Measurements from ENCODE around the gene GOLGA6L10.
"Not testable (repeated sequence)": the region's sequence is repeated elsewhere in the genome, so short reads cannot be mapped to it uniquely, and the experiment has no call there.

GOLGA6L10 gene

GRCh38 chr15:82312586-82313349 is 36.5 kb downstream of the GOLGA6L10 start:
- Histone ChIP-seq H3K4me1 (ENCODE audit: insufficient read depth, low read length) (no peaks in the 10 kb centered on the region), H3K9ac (ENCODE audit: low read depth, low read length) (no peak overlapping the region), H3K4me3 (ENCODE audit: low read depth in 1 of 2, low read length in 2 of 2) (no peak overlapping the region), H3K9me3 (ENCODE audit: insufficient read depth, low read length, severe bottlenecking) (no peaks in the 10 kb centered on the region), H3K4me2 (ENCODE audit: insufficient read depth, low read length) (no peak overlapping the region), H3K27me3 (ENCODE audit: insufficient read depth, low read length, poor library complexity) (no peaks in the 10 kb centered on the region), H3K36me3 (ENCODE audit: insufficient read depth, low read length) (no peaks in the 10 kb centered on the region), H3K79me2 (ENCODE audit: insufficient read depth, low read length) (no peaks in the 10 kb centered on the region), H3K27ac (ENCODE audit: low read length) (no peak overlapping the region), H4K20me1 (ENCODE audit: insufficient read depth, low read length) (no peaks in the 10 kb centered on the region), H2AFZ (ENCODE audit: low read depth, low read length) (no peak overlapping the region)
- ATAC-seq (ENCODE audit: insufficient read depth, low read depth) (no peak), DNase-seq (no peak)
- TF ChIP-seq CTCF (IDR thresholded peaks at IDR 0.05; ENCODE audit: borderline replicate concordance, extremely low read depth, low read length, poor library complexity, severe bottlenecking) (no peak), EZH2 (IDR thresholded peaks at IDR 0.05; ENCODE audit: borderline replicate concordance, low read depth, low read length, severe bottlenecking) (no peak)

- H3K36me3 ChIP-seq (ENCODE audit: insufficient read depth, low read length); H3K4me3 ChIP-seq (ENCODE audit: low read depth in 1 of 2, low read length in 2 of 2); H3K9me3 ChIP-seq (ENCODE audit: insufficient read depth, low read length, severe bottlenecking); H3K27me3 ChIP-seq (ENCODE audit: insufficient read depth, low read length, poor library complexity); H3K27ac ChIP-seq (ENCODE audit: low read length); H3K4me1 ChIP-seq (ENCODE audit: insufficient read depth, low read length); H3K4me2 ChIP-seq (ENCODE audit: insufficient read depth, low read length); H2AFZ ChIP-seq (ENCODE audit: low read depth, low read length); H3K9ac ChIP-seq (ENCODE audit: low read depth, low read length); DNase-seq; ATAC-seq (ENCODE audit: insufficient read depth, low read depth); H4K20me1 ChIP-seq (ENCODE audit: insufficient read depth, low read length); H3K79me2 ChIP-seq (ENCODE audit: insufficient read depth, low read length): not testable (repeated sequence)
Observed at GRCh38 chr15:82311321-82311720, 38.0 kb downstream of the GOLGA6L10 start.

GRCh38 chr15:82309802-82310201 is 39.5 kb downstream of the GOLGA6L10 start:
- Histone ChIP-seq H3K4me2 (ENCODE audit: insufficient read depth, low read length) (no peak overlapping the region), H3K4me3 (ENCODE audit: low read depth in 1 of 2, low read length in 2 of 2) (no peak overlapping the region), H3K4me1 (ENCODE audit: insufficient read depth, low read length) (no peaks in the 10 kb centered on the region), H3K9ac (ENCODE audit: low read depth, low read length) (no peak overlapping the region), H2AFZ (ENCODE audit: low read depth, low read length) (no peak overlapping the region), H3K27me3 (ENCODE audit: insufficient read depth, low read length, poor library complexity) (no peaks in the 10 kb centered on the region), H3K9me3 (ENCODE audit: insufficient read depth, low read length, severe bottlenecking) (no peaks in the 10 kb centered on the region), H3K27ac (ENCODE audit: low read length) (no peak overlapping the region), H4K20me1 (ENCODE audit: insufficient read depth, low read length) (no peaks in the 10 kb centered on the region), H3K36me3 (ENCODE audit: insufficient read depth, low read length) (no peaks in the 10 kb centered on the region), H3K79me2 (ENCODE audit: insufficient read depth, low read length) (no peaks in the 10 kb centered on the region)
- no peak for DNase-seq
- TF ChIP-seq EZH2 (IDR thresholded peaks at IDR 0.05; ENCODE audit: borderline replicate concordance, low read depth, low read length, severe bottlenecking) (no peak), CTCF (IDR thresholded peaks at IDR 0.05; ENCODE audit: borderline replicate concordance, extremely low read depth, low read length, poor library complexity, severe bottlenecking) (no peak)
- no peak for ATAC-seq (ENCODE audit: insufficient read depth, low read depth)

GRCh38 chr15:82307714-82308081 is 41.6 kb downstream of the GOLGA6L10 start:
- Histone ChIP-seq H3K36me3 (ENCODE audit: insufficient read depth, low read length) (no peaks in the 10 kb centered on the region), H3K4me1 (ENCODE audit: insufficient read depth, low read length) (no peaks in the 10 kb centered on the region), H3K9me3 (ENCODE audit: insufficient read depth, low read length, severe bottlenecking) (no peaks in the 10 kb centered on the region), H3K4me2 (ENCODE audit: insufficient read depth, low read length) (no peak overlapping the region), H3K9ac (ENCODE audit: low read depth, low read length) (no peak overlapping the region), H3K79me2 (ENCODE audit: insufficient read depth, low read length) (no peaks in the 10 kb centered on the region), H3K27ac (ENCODE audit: low read length) (no peak overlapping the region), H2AFZ (ENCODE audit: low read depth, low read length) (no peak overlapping the region), H3K27me3 (ENCODE audit: insufficient read depth, low read length, poor library complexity) (no peaks in the 10 kb centered on the region), H4K20me1 (ENCODE audit: insufficient read depth, low read length) (no peaks in the 10 kb centered on the region), H3K4me3 (ENCODE audit: low read depth in 1 of 2, low read length in 2 of 2) (no peak overlapping the region)
- DNase-seq (no peak), ATAC-seq (ENCODE audit: insufficient read depth, low read depth) (no peak)
- TF ChIP-seq CTCF (IDR thresholded peaks at IDR 0.05; ENCODE audit: borderline replicate concordance, extremely low read depth, low read length, poor library complexity, severe bottlenecking), result no peak
- no peak for TF ChIP-seq EZH2 (IDR thresholded peaks at IDR 0.05; ENCODE audit: borderline replicate concordance, low read depth, low read length, severe bottlenecking)

Data from DND-41 (cell line).